GM21360 (cell line): ENCODE results near the gene NRAP.

Experiments used
- ATAC-seq: cut with Tn5 transposase; IDR thresholded peaks from one replicate; pipeline ENCODE4 v1.9.1; 2021; ENCODE audit warnings: mild to moderate bottlenecking, moderate library complexity; ENCODE audit not compliant: unreplicated experiment

Gene NRAP

GRCh38 chr10:113563306-113564088 lies 100.3 kb downstream of the NRAP start:
- peak; percentile 89 for ATAC-seq

- no peak for ATAC-seq
These were observed 101.1 kb downstream of the NRAP start for GRCh38 chr10:113562704-113563103.

- ATAC-seq = no peak
These were observed 101.8 kb downstream of the NRAP start for GRCh38 chr10:113562069-113562468.

GRCh38 chr10:113561214-113561613 lies 102.6 kb downstream of the NRAP start:
- ATAC-seq = no peak

- ATAC-seq = no peak
These were observed 103.8 kb downstream of the NRAP start for GRCh38 chr10:113560071-113560470.

- ATAC-seq = no peak
These were observed 105.9 kb downstream of the NRAP start for GRCh38 chr10:113557903-113558321.

- no peak for ATAC-seq
These were observed 106.4 kb downstream of the NRAP start for GRCh38 chr10:113557424-113557862.

GRCh38 chr10:113555751-113556150 lies 108.1 kb downstream of the NRAP start:
- no peak for ATAC-seq

GRCh38 chr10:113555245-113555644 lies 108.6 kb downstream of the NRAP start:
- ATAC-seq = no peak

- no peak for ATAC-seq
These were observed 109.6 kb downstream of the NRAP start for GRCh38 chr10:113554214-113554613.

GRCh38 chr10:113553149-113553548 lies 110.7 kb downstream of the NRAP start:
- ATAC-seq = no peak

GRCh38 chr10:113552701-113553100 lies 111.1 kb downstream of the NRAP start, which contains the start of gene HABP2:
Gene HABP2, plus strand, starts transcription at chr10:113553053. Its CDS starts 69 bp downstream, at chr10:113553122.
- ATAC-seq = no peak

GRCh38 chr10:113552014-113552413 lies 111.8 kb downstream of the NRAP start:
- no peak for ATAC-seq

- no peak for ATAC-seq
These were observed 113.5 kb downstream of the NRAP start for GRCh38 chr10:113550365-113550764.

- ATAC-seq = no peak
These were observed 114.0 kb downstream of the NRAP start for GRCh38 chr10:113549856-113550255.

- no peak for ATAC-seq
These were observed 116.4 kb downstream of the NRAP start for GRCh38 chr10:113547426-113547825.

- no peak for ATAC-seq
These were observed 119.4 kb downstream of the NRAP start for GRCh38 chr10:113544392-113544791.

- ATAC-seq = no peak
These were observed 120.5 kb downstream of the NRAP start for GRCh38 chr10:113543107-113543955.

- no peak for ATAC-seq
These were observed 122.3 kb downstream of the NRAP start for GRCh38 chr10:113541549-113541927.

GRCh38 chr10:113540845-113541548 lies 122.8 kb downstream of the NRAP start:
- ATAC-seq = no peak

GRCh38 chr10:113539789-113540188 lies 124.1 kb downstream of the NRAP start:
- ATAC-seq = no peak
